Measurements from ENCODE around the gene KIF27. TPM values are rescaled to one million over a fixed set of nuclear protein-coding genes. Genes with fewer than 3 reads are reported as not detected.

Gene KIF27
- total RNA-seq, 3 donors from 2014 or later (not counting 1 experiment from before 2014, with no cell fraction given), result 4.0 to 7.7 (median 4.6) TPM

- Histone ChIP-seq H3K36me3 (ENCODE audit: control insufficient read depth, insufficient read depth, low read length) (peaks cover 4% of the 10 kb centered on the region), H3K4me1 (ENCODE audit: control insufficient read depth, insufficient read depth, low read length) (no peaks in the 10 kb centered on the region)
These were observed 13.5 kb upstream of the KIF27 start for GRCh38 chr9:83934569-83935275.

GRCh38 chr9:83933790-83934189 lies 12.6 kb upstream of the KIF27 start:
- Mint-ChIP-seq H3K36me3 (no peaks in the 10 kb centered on the region), H3K27me3 (ENCODE audit: low read depth in 2 of 2) (no peaks in the 10 kb centered on the region), H3K27ac (no peak overlapping the region)

More at GRCh38 chr9:83934569-83935275, 13.5 kb upstream of the KIF27 start:
- H3K36me3 Mint-ChIP-seq, result no peaks in the 10 kb centered on the region
- H3K4me3 Mint-ChIP-seq, result no peak overlapping the region
- no peak for TF ChIP-seq CTCF (IDR thresholded peaks at IDR 0.05)
- no peaks in the 10 kb centered on the region for H3K4me1 Mint-ChIP-seq
- DNase-seq (no peak), ATAC-seq (peak in 1 of 3 donors; percentile 52)
- intact Hi-C loops (cut with micrococcal nuclease), result loop anchor here (5.0 kb wide), 1 partner anchor 483 kb away; no protein-coding TSS in a partner anchor
- Histone ChIP-seq H3K27me3 (ENCODE audit: control insufficient read depth, insufficient read depth, low read length) (no peaks in the 10 kb centered on the region), H3K9me3 (ENCODE audit: control insufficient read depth, insufficient read depth, low read length) (no peaks in the 10 kb centered on the region), H3K4me3 (ENCODE audit: low read length) (no peak overlapping the region), H3K27ac (ENCODE audit: low read length) (no peak overlapping the region)
- no peaks in the 10 kb centered on the region for H3K27me3 Mint-ChIP-seq (ENCODE audit: low read depth in 2 of 2)
- no peak overlapping the region for H3K27ac Mint-ChIP-seq
- WGBS (ENCODE audit: insufficient coverage), result 84% methylated on average over 5 of the region's 5 CpGs
- no peaks in the 10 kb centered on the region for H3K9me3 Mint-ChIP-seq

GRCh38 chr9:83932851-83933250 lies 11.6 kb upstream of the KIF27 start:
- Histone ChIP-seq H3K4me1 (ENCODE audit: control insufficient read depth, insufficient read depth, low read length) (no peaks in the 10 kb centered on the region), H3K9me3 (ENCODE audit: control insufficient read depth, insufficient read depth, low read length) (no peaks in the 10 kb centered on the region), H3K27ac (ENCODE audit: low read length) (no peak overlapping the region), H3K4me3 (ENCODE audit: low read length) (no peak overlapping the region), H3K27me3 (ENCODE audit: control insufficient read depth, insufficient read depth, low read length) (no peaks in the 10 kb centered on the region), H3K36me3 (ENCODE audit: control insufficient read depth, insufficient read depth, low read length) (no peaks in the 10 kb centered on the region)
- H3K4me3 Mint-ChIP-seq, result no peak overlapping the region
- no peaks in the 10 kb centered on the region for H3K27me3 Mint-ChIP-seq (ENCODE audit: low read depth in 2 of 2)
- H3K4me1 Mint-ChIP-seq, result no peaks in the 10 kb centered on the region
- ATAC-seq, result no peak
- H3K27ac Mint-ChIP-seq, result no peak overlapping the region
- intact Hi-C loops (cut with micrococcal nuclease), result no loop called here
- no peaks in the 10 kb centered on the region for H3K9me3 Mint-ChIP-seq
- H3K36me3 Mint-ChIP-seq, result no peaks in the 10 kb centered on the region
- no peak for DNase-seq
- 90% methylated on average over 2 of the region's 5 CpGs for WGBS (ENCODE audit: insufficient coverage)
- no peak for TF ChIP-seq CTCF (IDR thresholded peaks at IDR 0.05)

More at GRCh38 chr9:83933790-83934189, 12.6 kb upstream of the KIF27 start:
- no peaks in the 10 kb centered on the region for H3K4me1 Mint-ChIP-seq
- intact Hi-C loops (cut with micrococcal nuclease), result no loop called here
- 79% methylated on average over 1 of the region's 3 CpGs for WGBS (ENCODE audit: insufficient coverage)
- no peak overlapping the region for H3K27ac ChIP-seq (ENCODE audit: low read length)
- no peak for TF ChIP-seq CTCF (IDR thresholded peaks at IDR 0.05)
- H3K27me3 ChIP-seq (ENCODE audit: control insufficient read depth, insufficient read depth, low read length), result no peaks in the 10 kb centered on the region
- H3K9me3 Mint-ChIP-seq, result no peaks in the 10 kb centered on the region
- peaks cover under 1% of the 10 kb centered on the region for H3K36me3 ChIP-seq (ENCODE audit: control insufficient read depth, insufficient read depth, low read length)
- H3K4me3 Mint-ChIP-seq, result no peak overlapping the region
- no peaks in the 10 kb centered on the region for H3K9me3 ChIP-seq (ENCODE audit: control insufficient read depth, insufficient read depth, low read length)
- ATAC-seq (no peak), DNase-seq (no peak)
- no peaks in the 10 kb centered on the region for H3K4me1 ChIP-seq (ENCODE audit: control insufficient read depth, insufficient read depth, low read length)
- no peak overlapping the region for H3K4me3 ChIP-seq (ENCODE audit: low read length)

GRCh38 chr9:83932011-83932410 lies 10.8 kb upstream of the KIF27 start:
- Mint-ChIP-seq H3K27me3 (ENCODE audit: low read depth in 2 of 2) (no peaks in the 10 kb centered on the region), H3K36me3 (no peaks in the 10 kb centered on the region), H3K4me3 (no peak overlapping the region), H3K4me1 (no peaks in the 10 kb centered on the region), H3K9me3 (no peaks in the 10 kb centered on the region), H3K27ac (no peak overlapping the region)
- H3K4me1 ChIP-seq (ENCODE audit: control insufficient read depth, insufficient read depth, low read length), result no peaks in the 10 kb centered on the region
- H3K27me3 ChIP-seq (ENCODE audit: control insufficient read depth, insufficient read depth, low read length), result no peaks in the 10 kb centered on the region
- no peaks in the 10 kb centered on the region for H3K9me3 ChIP-seq (ENCODE audit: control insufficient read depth, insufficient read depth, low read length)
- H3K36me3 ChIP-seq (ENCODE audit: control insufficient read depth, insufficient read depth, low read length), result no peaks in the 10 kb centered on the region
- DNase-seq, result no peak
- no CpG with 5 or more reads among the region's 2 CpGs for WGBS (ENCODE audit: insufficient coverage)
- intact Hi-C loops (cut with micrococcal nuclease), result no loop called here
- no peak for ATAC-seq
- no peak overlapping the region for H3K27ac ChIP-seq (ENCODE audit: low read length)
- no peak for TF ChIP-seq CTCF (IDR thresholded peaks at IDR 0.05)
- H3K4me3 ChIP-seq (ENCODE audit: low read length), result no peak overlapping the region

Measured in natural killer cell (primary cell).